HG03342 (cell line): ENCODE results near the gene NID2.

Source experiments
- ATAC-seq: cut with Tn5 transposase; IDR thresholded peaks from one replicate; pipeline ENCODE4 v1.9.1; 2021; ENCODE audit warnings: mild to moderate bottlenecking, moderate library complexity; ENCODE audit not compliant: unreplicated experiment

Gene NID2, protein sequence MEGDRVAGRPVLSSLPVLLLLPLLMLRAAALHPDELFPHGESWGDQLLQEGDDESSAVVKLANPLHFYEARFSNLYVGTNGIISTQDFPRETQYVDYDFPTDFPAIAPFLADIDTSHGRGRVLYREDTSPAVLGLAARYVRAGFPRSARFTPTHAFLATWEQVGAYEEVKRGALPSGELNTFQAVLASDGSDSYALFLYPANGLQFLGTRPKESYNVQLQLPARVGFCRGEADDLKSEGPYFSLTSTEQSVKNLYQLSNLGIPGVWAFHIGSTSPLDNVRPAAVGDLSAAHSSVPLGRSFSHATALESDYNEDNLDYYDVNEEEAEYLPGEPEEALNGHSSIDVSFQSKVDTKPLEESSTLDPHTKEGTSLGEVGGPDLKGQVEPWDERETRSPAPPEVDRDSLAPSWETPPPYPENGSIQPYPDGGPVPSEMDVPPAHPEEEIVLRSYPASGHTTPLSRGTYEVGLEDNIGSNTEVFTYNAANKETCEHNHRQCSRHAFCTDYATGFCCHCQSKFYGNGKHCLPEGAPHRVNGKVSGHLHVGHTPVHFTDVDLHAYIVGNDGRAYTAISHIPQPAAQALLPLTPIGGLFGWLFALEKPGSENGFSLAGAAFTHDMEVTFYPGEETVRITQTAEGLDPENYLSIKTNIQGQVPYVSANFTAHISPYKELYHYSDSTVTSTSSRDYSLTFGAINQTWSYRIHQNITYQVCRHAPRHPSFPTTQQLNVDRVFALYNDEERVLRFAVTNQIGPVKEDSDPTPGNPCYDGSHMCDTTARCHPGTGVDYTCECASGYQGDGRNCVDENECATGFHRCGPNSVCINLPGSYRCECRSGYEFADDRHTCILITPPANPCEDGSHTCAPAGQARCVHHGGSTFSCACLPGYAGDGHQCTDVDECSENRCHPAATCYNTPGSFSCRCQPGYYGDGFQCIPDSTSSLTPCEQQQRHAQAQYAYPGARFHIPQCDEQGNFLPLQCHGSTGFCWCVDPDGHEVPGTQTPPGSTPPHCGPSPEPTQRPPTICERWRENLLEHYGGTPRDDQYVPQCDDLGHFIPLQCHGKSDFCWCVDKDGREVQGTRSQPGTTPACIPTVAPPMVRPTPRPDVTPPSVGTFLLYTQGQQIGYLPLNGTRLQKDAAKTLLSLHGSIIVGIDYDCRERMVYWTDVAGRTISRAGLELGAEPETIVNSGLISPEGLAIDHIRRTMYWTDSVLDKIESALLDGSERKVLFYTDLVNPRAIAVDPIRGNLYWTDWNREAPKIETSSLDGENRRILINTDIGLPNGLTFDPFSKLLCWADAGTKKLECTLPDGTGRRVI (N-terminal part only)

GRCh38 chr14:52068615-52069306 is at the start of gene NID2:
Gene NID2 (minus strand): TSS chr14:52069059. CDS start chr14:52068994, 65 bp downstream.
- ATAC-seq: no peak

- ATAC-seq: no peak
Measured at GRCh38 chr14:52117111-52117832, 48.4 kb upstream of the NID2 start.

GRCh38 chr14:52115286-52115685 is 46.4 kb upstream of the NID2 start:
- ATAC-seq: no peak

GRCh38 chr14:52112336-52113018 is 43.6 kb upstream of the NID2 start:
- ATAC-seq: no peak

DNA sequence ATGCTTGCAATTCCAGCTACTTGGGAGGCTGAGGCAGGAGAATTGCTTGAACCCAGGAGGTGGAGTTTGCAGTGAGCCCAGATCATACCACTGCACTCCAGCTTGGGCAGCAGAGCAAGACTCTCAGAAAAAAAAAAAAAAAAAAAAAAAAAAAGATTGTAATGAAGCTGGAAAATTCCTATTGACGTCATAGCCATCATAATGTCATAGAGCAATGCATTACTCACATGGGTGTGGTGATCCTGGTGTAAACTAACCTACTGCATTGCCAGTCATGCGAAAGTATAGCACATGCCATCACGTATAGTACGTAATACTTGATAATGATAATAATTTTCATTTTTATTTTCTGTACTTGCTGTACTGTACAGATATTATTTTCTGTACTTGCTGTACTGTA is 42.7 kb upstream of the NID2 start:
- no peak for ATAC-seq

GRCh38 chr14:52110441-52111086 is 41.7 kb upstream of the NID2 start:
- no peak for ATAC-seq

GRCh38 chr14:52108823-52109222 is 40.0 kb upstream of the NID2 start:
- ATAC-seq: no peak

DNA sequence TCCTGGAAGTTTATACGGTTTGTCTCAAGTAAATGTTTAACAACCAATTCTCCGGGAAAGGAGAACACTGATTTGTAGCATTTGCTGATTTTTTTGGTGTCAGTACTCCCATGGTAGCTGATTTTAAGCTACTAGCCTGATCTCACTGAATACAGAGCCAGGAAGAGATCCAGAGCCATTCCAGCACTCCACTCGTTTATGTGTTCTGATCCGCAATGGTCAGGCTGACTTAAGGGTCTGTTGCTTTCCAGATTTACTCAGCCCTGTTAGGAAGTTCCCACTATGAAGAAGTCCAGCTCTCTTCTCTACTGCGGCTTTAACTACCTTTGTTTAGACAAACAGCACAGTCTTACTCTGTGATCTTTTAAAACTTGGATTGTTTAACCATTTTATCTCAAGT is 38.0 kb upstream of the NID2 start:
- no peak for ATAC-seq

GRCh38 chr14:52103416-52103815 is 34.6 kb upstream of the NID2 start:
- ATAC-seq: no peak

DNA sequence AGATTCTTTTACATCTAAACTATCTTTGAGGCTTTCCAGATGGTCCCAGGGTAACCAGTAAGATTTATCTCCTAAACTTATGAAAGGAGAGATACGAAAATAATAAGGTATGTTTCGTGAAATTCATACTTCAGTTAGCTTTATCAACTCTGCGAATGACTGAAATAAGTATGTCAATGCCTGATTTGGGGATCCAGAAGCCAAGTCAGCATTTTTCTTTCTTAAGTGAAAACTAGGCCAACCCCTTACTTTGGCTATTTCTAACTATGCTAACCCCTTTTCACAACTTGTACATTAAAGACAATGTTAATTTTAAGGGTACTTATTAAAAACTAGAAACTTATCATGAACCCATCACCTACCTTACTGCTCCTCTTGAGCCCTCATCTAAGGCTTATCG is 26.9 kb upstream of the NID2 start:
- no peak for ATAC-seq

GRCh38 chr14:52095336-52095735 is 26.5 kb upstream of the NID2 start:
- ATAC-seq: no peak

DNA sequence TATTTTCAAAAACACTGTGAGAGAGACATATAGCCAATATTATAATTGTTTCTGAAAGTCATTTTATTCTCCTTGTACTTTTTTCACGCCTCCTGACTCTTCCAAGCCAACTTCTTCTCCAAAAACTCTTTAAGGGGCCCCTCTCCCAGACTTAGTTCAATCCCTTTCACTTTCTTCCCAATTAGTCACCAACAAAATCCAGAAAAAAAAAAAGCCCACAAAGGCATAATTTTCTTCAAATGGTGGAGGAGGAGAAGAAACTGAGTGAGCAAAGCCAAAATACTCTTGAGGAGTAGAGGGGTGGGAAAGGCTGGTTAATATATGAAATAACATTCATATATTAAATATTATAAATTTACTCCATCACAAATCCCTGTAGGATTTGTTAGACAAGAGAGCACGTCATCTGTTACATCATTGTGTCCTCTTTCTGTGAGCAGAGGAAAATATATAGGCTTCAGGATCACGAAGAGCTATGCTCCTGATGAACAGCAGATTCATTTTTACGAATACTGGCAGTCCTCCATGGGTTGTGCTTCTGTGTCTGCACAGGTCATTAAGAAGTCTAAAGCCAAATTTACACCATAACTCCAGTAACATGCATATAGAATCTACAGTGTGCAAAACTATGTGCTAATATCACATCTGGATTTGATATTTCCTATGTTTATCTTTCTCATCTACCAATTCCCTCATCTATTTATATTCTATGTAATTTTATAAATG is 25.9 kb upstream of the NID2 start:
- no peak for ATAC-seq

- ATAC-seq: no peak
Measured at GRCh38 chr14:52091928-52092327, 23.1 kb upstream of the NID2 start.

- no peak for ATAC-seq
Measured at GRCh38 chr14:52090936-52091335, 22.1 kb upstream of the NID2 start.

- ATAC-seq: no peak
Measured at GRCh38 chr14:52089218-52089617, 20.4 kb upstream of the NID2 start.

DNA sequence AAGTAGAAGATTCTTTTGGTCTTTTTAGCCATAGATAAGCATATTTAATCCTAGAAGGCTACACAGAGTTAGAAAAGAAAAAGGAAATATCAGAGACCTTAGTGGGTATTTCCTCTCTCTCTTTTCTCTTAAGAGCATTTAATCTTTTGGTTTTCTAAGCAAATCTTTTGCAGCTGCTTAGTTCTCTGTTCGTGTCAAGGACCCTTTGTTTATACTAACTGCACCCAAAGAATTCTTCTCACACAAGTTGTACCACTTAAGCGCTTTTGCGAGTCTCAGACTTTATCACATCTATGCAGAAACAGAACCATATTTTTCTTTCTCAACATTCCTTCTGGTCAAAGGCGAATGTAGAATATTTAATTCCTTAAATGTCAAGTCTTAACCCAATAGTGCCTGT is 17.9 kb upstream of the NID2 start:
- ATAC-seq: no peak

DNA sequence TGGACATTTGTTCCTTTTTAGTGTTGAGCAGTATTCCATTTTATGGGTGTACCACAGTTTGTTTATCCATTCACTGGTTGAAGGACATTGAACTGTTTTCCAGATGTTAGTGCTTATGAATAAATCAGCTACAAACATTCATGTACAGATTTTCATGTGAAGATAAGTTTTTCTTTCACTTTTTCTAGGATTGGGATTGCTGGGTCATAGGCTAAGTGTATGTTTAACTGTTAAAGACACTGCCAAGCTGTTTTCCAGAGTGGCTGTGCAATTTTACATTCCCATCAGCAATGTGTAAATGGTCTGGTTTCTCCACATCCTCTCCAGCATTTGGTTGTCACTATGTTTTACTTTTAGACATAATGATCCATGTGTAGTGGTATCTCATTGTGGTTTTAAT is 14.0 kb upstream of the NID2 start:
- no peak for ATAC-seq

DNA sequence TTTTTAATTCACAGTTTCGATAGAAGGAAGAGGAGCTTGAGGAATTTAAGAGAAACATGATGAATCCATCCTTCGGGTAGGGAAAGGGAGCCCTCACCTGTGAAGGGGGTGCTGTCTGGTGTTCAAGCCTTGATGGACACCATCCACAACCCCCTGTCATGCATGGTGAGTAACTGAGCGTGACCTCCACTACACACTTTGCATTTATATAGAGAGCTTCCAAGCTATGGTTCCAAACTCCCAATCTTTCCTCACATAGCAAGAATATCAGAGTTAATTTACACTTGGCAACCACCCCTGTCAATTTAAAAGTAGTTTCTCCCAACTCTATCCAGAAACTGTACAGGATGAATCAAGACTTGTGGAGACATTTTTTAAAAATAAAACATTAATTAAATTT is 13.1 kb upstream of the NID2 start:
- ATAC-seq: no peak
